M059J (cell line): ENCODE data around the gene PSME1. TPM values are rescaled to one million over a fixed set of nuclear protein-coding genes. Genes with fewer than 3 reads are reported as not detected.
A peak's percentile ranks its signal among the peaks of the same experiment; 100 is the strongest.

ENCODE experiments used
- DNase-seq: peaks from one replicate; pipeline ENCODE4 v3.0.0-alpha.2; 2012; ENCODE audit warnings: low read depth
- total RNA-seq: library from RNA; depleted of rRNA; stranded (reverse); fragments of >200 nt; shearing (Covaris generic); gene quantifications from 2 replicates; pipeline ENCODE4 v1.2.3, GENCODE V29; 2014

Gene PSME1
- total RNA-seq, 1 experiment from 2014 or later, result 437 TPM

DNA sequence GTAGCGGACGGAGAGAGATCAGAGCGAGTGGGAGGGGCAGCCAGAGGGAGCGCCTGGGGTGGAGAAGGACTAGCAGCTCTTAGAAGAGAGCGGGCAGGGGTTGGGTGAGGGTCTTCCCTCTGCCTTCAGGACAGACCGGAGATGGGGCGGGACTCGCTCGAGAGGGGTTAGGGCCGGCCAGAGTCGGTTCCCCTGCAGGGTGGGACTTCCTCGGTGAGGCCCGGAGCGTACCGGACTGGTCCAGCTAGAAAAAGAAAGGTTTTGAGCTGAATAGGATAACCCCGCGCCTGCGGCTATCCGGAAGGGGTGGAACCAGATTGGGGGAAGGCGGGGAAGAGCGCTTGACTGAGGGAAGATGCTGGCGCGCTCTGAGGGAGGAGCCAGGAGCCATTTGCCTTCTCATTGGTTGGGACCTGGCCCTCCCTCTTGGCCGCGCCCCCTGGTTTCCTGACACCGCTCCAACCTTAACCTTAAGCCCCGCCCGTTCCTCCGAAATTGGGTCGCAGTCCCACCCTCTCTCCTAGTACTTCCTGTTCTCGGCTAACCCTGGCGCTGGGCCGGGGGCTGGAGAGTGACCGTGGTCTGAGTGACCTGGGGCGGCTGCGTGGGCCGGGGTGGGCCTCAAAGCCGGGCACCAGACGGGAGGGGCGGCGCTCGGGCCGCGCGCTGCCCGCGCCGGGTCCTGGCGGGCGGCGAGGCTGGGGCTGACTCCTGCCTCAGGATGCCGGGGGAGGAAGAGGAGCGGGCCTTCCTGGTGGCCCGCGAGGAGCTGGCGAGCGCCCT lies 11.2 kb downstream of the PSME1 start, which contains the start of gene RNF31:
Gene RNF31 (plus strand): TSS at position 521 of the 783 bp plus-strand sequence. CDS start 201 bp downstream, at position 722.
- DNase-seq, result peak; percentile 98

DNA sequence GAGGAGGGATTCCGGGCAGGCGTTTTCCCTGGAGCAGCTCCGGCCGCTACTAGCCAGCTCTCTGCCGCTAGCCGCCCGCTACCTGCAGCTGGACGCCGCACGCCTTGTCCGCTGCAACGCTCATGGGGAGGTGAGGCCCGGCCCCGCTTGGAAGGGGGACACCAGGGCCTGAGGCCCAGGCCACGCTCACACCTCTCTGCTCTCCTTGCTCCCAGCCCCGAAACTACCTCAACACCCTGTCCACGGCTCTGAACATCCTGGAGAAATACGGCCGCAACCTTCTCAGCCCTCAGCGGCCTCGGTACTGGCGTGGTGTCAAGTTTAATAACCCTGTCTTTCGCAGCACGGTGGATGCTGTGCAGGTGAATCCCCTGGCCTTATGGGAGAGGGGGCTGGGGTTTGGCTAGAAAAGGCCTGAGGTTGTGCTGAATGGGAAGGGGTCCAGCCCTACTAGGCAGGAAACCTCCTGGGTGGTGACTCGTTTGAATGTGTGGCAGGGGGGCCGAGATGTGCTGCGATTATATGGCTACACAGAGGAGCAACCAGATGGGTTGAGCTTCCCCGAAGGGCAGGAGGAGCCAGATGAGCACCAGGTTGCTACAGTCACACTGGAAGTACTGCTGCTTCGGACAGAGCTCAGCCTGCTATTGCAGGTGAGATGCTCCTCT lies 11.9 kb downstream of the PSME1 start:
- no peak for DNase-seq

- DNase-seq, result no peak
Measured at GRCh38 chr14:24149302-24149969, 13.4 kb downstream of the PSME1 start.

- DNase-seq, result no peak
Measured at GRCh38 chr14:24150061-24150460, 14.1 kb downstream of the PSME1 start.

GRCh38 chr14:24150567-24150966 lies 14.6 kb downstream of the PSME1 start:
- no peak for DNase-seq

DNA sequence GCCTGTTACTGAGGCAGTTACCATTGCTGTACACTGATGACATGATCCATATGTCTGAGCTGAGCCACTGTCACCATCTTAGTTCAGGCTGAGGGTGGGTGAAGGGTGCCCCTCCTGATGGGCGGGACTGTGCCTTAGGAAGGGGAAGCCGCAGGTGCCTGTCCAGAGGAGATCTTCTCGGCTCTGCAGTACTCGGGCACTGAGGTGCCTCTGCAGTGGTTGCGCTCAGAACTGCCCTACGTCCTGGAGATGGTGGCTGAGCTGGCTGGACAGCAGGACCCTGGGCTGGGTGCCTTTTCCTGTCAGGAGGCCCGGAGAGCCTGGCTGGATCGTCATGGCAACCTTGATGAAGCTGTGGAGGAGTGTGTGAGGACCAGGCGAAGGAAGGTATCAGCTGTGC lies 15.0 kb downstream of the PSME1 start:
- no peak for DNase-seq

- no peak for DNase-seq
Measured at GRCh38 chr14:24151404-24152080, 15.5 kb downstream of the PSME1 start.

DNA sequence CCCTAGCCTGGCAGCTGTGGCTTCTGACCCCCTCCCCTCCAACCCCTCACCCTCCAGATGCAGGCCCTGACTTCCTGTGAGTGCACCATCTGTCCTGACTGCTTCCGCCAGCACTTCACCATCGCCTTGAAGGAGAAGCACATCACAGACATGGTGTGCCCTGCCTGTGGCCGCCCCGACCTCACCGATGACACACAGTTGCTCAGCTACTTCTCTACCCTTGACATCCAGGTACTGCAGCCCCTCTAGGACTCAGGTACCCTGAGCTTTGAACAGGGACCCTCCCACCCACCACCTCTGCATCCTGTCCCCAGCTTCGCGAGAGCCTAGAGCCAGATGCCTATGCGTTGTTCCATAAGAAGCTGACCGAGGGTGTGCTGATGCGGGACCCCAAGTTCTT lies 19.1 kb downstream of the PSME1 start:
- no peak for DNase-seq

DNA sequence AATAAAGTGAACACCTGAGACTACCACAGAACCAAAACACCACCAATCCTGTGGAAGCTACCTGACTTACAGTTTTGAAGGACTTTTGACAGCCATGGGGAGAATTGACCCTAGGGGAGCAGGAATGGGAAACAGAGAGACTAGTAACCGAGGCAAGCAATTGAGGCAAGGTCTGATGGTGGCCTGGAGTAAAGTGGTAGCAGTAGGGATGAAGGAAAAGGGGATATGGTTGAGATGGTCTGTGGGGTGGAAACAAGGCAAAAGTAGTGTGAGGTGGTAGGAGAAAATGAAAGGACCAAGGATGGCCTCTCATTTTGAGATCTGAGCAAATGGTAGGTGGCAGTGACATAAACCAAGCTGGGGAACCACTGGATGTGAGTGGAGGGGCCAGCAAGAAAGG lies 20.8 kb downstream of the PSME1 start:
- DNase-seq, result no peak

DNA sequence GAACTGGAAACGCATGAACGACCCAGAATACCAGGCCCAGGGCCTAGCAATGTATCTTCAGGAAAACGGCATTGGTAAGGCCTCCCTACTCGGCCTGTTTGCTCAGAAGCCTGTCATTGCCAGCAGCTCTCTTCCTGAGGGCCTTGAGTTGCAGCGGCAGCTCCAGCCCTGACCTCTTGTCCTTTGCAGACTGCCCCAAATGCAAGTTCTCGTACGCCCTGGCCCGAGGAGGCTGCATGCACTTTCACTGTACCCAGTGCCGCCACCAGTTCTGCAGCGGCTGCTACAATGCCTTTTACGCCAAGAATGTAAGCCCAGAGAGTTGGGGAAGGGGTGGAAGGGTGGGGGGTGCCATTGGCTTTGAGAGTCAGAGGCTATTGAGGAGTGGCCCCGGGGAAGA lies 21.3 kb downstream of the PSME1 start:
- no peak for DNase-seq

DNA sequence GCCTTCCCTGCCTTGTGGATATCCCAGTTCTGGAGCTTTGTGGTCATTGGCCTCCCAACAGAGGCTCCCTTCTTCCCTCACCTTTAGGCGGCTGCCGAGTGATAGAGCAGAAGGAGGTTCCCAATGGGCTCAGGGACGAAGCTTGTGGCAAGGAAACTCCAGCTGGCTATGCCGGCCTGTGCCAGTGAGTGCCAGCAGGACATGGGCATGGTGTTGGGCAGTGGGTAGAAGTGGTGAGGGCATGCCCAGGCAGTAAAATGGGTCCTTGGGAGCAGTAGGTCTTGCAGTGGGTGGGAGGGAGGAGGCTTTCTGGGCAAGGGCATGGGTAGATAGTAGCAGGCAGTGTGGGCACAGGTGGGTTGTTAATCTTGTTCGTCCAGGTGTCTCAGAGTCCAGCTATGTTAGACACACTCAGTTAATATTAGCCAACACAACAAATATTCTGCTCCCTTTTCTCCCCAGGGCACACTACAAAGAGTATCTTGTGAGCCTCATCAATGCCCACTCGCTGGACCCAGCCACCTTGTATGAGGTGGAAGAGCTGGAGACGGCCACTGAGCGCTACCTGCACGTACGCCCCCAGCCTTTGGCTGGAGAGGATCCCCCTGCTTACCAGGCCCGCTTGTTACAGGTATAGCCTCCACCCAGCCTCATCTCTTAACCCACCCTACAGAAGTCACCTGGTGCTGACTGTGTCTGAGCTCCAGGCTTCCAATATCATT lies 23.9 kb downstream of the PSME1 start:
- no peak for DNase-seq

DNA sequence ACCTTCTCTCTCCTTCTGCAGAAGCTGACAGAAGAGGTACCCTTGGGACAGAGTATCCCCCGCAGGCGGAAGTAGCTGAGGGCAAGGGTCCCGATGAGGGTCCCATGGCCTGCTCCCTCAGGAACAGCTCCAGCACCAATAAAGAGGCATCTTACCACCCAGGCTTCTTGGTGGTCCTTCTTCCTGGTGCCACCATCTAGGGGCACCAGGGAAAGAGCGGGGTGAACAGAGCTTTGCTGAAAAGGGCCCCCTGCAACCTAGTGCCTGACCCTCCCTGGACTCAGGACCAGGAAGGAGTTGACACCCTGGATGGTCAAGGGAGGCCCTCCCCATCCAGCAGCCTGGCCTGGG lies 24.5 kb downstream of the PSME1 start:
- no peak for DNase-seq

DNA sequence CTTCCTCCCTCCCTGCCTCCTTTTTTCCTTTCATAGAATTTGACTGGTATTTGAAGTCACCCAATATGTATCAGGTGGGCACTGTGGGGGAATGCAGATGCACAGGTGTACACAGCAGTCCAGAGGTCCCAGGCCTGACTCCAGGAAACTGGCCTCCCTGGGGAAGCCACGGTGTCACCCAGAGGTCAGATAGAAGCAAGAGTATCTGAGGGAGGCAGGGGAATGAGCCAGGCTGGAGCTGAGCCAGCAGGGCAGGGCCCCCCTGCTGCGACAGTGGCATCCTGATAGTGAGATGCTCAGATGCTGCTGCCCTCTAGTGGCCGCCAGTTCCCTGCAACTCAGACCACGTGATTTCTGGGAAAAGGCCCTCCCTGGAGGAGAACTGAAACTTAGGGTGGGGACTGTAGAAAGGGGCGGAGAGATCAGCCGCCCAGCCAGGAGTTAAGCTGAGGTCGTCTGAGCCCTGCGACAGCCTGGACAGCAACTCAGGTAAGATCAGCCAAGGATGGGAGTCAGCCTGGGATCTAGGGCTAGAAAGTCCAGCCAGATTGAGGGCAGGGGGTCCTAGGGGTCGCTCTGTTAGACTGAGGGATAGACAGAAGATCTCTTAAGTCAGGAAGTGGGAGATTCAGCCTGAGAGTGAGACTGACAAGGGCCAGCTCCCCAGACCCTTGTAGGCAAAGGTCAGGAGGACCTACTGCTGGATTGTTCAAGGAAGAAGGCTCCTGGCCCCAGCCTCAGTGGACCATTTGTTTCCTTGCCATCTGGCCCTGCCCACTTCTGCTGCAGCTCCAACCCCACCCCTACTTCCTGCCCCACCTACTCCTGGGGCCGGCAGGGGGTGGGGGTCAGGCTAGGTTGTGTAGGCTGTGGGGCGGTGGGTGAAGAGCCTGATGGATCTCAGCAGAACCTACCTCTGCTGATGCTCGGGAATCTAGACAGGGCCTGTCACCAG lies 25.1 kb downstream of the PSME1 start, which contains the start of gene IRF9:
Gene IRF9 (plus strand): TSS at position 416 of the 955 bp plus-strand sequence. CDS start 880 bp downstream, outside the sequence.
- peak; percentile 95 for DNase-seq

GRCh38 chr14:24162093-24162492 lies 26.1 kb downstream of the PSME1 start:
- no peak for DNase-seq

GRCh38 chr14:24164518-24164991 lies 28.6 kb downstream of the PSME1 start:
- DNase-seq, result no peak

DNA sequence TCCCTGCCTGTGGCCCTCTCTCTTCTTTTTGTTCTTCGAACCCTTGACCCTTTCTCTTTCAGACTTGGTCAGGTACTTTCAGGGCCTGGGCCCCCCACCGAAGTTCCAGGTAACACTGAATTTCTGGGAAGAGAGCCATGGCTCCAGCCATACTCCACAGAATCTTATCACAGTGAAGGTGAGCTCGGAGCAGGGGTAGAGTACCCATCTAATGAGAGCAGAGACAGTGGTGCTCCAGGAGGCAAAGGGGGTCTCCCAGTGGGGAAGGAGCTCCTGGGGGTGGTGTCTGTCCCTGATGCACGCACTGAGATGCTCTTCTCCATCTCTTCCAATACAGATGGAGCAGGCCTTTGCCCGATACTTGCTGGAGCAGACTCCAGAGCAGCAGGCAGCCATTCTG lies 29.8 kb downstream of the PSME1 start:
- DNase-seq, result no peak

GRCh38 chr14:24167469-24168114 lies 31.6 kb downstream of the PSME1 start:
- no peak for DNase-seq

DNA sequence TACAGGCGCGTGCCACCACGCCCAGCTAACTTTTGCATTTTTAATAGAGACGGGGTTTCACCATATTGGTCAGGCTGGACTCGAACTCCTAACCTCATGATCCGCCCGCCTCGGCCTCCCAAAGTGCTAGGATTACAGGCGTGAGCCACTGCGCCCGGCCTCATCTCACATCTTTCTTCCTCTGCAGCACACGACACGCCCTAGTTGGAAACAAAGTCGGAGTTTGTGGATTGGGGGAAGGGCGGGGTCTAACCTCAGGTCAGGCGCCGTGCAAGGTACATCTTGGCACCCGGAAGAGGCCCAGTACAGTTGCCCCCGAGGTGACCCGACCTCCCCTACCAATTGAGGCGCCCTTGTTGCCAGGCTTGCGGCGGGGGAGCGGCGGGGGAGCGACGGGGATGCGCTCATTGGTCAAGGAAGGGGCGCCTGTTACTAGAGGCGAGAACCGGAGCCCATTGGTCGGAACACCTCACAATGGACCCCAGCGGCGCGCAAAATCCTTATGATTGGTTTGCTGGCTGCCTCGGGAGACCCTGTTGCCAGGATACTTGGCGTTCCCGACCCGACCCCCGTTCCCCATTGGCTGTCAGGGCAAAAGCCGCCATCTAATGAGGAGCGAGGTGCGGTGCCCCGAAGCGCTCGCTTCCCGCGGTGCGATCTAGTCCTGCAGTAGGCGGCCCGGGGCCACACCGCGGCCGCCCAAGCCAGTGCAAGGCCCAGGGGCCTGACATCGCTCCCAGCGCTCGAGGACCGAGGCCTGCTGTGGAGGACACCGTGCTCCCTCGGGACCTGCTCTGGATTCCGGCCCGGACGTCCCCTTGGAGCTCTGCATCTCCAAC lies 35.6 kb downstream of the PSME1 start, which contains the start of gene REC8:
Gene REC8 (plus strand): TSS at position 659 of the 839 bp plus-strand sequence. CDS start 473 bp downstream, outside the sequence.
- no peak for DNase-seq
